Uterus (tissue), 4 donors: Measurements from ENCODE around the gene OCA2. TPM values are rescaled to one million over a fixed set of nuclear protein-coding genes. Genes with fewer than 3 reads are reported as not detected.

Experiments
- DNase-seq, 2 donors: peaks; one replicate each; pipeline ENCODE4 v3.0.0-alpha.2; 2019 to 2020
- H3K27ac ChIP-seq, 2 donors: fragments of 200-600 bp; sonication (generic); 1 replicate in 1 of 2; 2 replicates in 1 of 2; pipeline ENCODE4 v1.5.1; 2016 to 2018
- H3K27me3 ChIP-seq, 2 donors: fragments of 200-600 bp; sonication (generic); one replicate each; pipeline ENCODE4 v1.5.1; 2018 to 2019; ENCODE audit warnings: control low read depth in 1 of 2
- H3K36me3 ChIP-seq, 2 donors: fragments of 200-600 bp; sonication (generic); one replicate each; pipeline ENCODE4 v1.5.1; 2019; ENCODE audit warnings: control low read depth in 1 of 2
- H3K4me1 ChIP-seq, 2 donors: fragments of 200-600 bp; sonication (generic); one replicate each; pipeline ENCODE4 v1.5.1; 2018 to 2019; ENCODE audit warnings: control low read depth in 1 of 2
- H3K4me3 ChIP-seq, 2 donors: fragments of 200-600 bp; sonication (generic); 1 replicate in 1 of 2; 2 replicates in 1 of 2; pipeline ENCODE4 v1.5.1; 2018 to 2019; ENCODE audit warnings: mild to moderate bottlenecking in 1 of 2
- H3K9me3 ChIP-seq, 2 donors: fragments of 200-600 bp; sonication (generic); one replicate each; pipeline ENCODE4 v1.5.1; 2019; ENCODE audit warnings: control low read depth in 1 of 2
- CTCF ChIP-seq, 4 experiments: fragments of 200-600 bp in 2 of 4; fragments of 450-650 bp in 2 of 4; sonication (generic) in 2 of 4; IDR thresholded peaks; one replicate each; pipeline ENCODE4 v1.5.1; 2016 to 2019; ENCODE audit warnings: antibody characterized with exemption in 4 of 4, mild to moderate bottlenecking in 2 of 4, moderate library complexity in 1 of 4
- POLR2A ChIP-seq, 2 donors: fragments of 450-650 bp; IDR thresholded peaks; one replicate each; pipeline ENCODE4 v1.6.1; 2016; ENCODE audit warnings: antibody characterized with exemption in 2 of 2, mild to moderate bottlenecking in 1 of 2, moderate library complexity in 1 of 2
- intact Hi-C: fragments of 100-400 bp; cut with DNase I; formaldehyde crosslinking; loops from one replicate; pipeline ENCODE4 v1.15.1; 2023; ENCODE audit warnings: low total_unique reads
- total RNA-seq, 4 donors: library from RNA; depleted of rRNA in 3 of 4; stranded (reverse); fragments of >200 nt in 3 of 4; gene quantifications; one replicate each; pipeline versions ENCODE4 v1.1.0 to v1.2.4, GENCODE V29; 2014 to 2023
- donor health status: DM: yes; HTN: yes; CAD: no.

The OCA2 gene
- total RNA-seq, 4 donors from 2014 or later, result 0.55 to 4.6 TPM; not detected in 2

GRCh38 chr15:27863000-27863399, 236.1 kb downstream of the OCA2 start:
- no peak for DNase-seq
- intact Hi-C loops, result no loop called here
- TF ChIP-seq CTCF (IDR thresholded peaks at IDR 0.05) (no peak), POLR2A (IDR thresholded peaks at IDR 0.05) (no peak)
- Histone ChIP-seq H3K4me3 (no peak overlapping the region), H3K36me3 (no peaks in the 10 kb centered on the region), H3K9me3 (no peaks in the 10 kb centered on the region), H3K27me3 (no peaks in the 10 kb centered on the region), H3K4me1 (no peaks in the 10 kb centered on the region), H3K27ac (no peak overlapping the region)

GRCh38 chr15:27861171-27861570, 237.9 kb downstream of the OCA2 start:
- no peaks in the 10 kb centered on the region for H3K9me3 ChIP-seq
- intact Hi-C loops, result no loop called here
- H3K27ac ChIP-seq, result no peak overlapping the region
- DNase-seq, result no peak
- no peak for TF ChIP-seq CTCF (IDR thresholded peaks at IDR 0.05)
- no peak for TF ChIP-seq POLR2A (IDR thresholded peaks at IDR 0.05)
- no peaks in the 10 kb centered on the region for H3K27me3 ChIP-seq
- H3K4me1 ChIP-seq, result no peaks in the 10 kb centered on the region
- H3K36me3 ChIP-seq, result no peaks in the 10 kb centered on the region
- no peak overlapping the region for H3K4me3 ChIP-seq

DNA sequence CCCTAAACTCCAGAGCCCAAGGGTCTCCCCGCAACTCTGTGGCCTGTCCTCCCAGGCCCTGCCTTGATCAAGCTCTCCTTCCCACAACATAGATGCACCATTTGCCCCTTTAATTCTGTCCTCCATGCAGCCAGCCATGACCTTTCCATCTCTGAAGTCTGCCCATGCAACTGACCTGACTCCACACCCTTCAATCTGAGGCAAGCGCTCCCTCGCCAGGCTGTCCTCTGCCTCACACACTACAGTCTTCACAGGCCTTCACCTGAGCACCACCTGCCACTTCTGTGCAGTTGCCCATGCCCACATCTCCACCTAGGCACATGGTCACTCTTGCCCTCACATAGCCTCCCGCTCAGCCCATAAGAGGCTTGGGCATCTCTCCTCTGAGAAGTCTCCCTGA, 244.0 kb downstream of the OCA2 start:
- TF ChIP-seq POLR2A (IDR thresholded peaks at IDR 0.05) (no peak), CTCF (IDR thresholded peaks at IDR 0.05) (no peak)
- no peak overlapping the region for H3K4me3 ChIP-seq
- H3K4me1 ChIP-seq, result no peaks in the 10 kb centered on the region
- no peaks in the 10 kb centered on the region for H3K36me3 ChIP-seq
- no peak for DNase-seq
- no peaks in the 10 kb centered on the region for H3K27me3 ChIP-seq
- intact Hi-C loops, result loop anchor here (10.0 kb wide), 1 partner anchor 60 kb away; no protein-coding TSS in a partner anchor
- no peak overlapping the region for H3K27ac ChIP-seq
- no peaks in the 10 kb centered on the region for H3K9me3 ChIP-seq

GRCh38 chr15:27854601-27855000, 244.5 kb downstream of the OCA2 start:
- TF ChIP-seq CTCF (IDR thresholded peaks at IDR 0.05) (no peak), POLR2A (IDR thresholded peaks at IDR 0.05) (no peak)
- no peaks in the 10 kb centered on the region for H3K9me3 ChIP-seq
- intact Hi-C loops, result loop anchor here (10.0 kb wide), 1 partner anchor 60 kb away; no protein-coding TSS in a partner anchor
- no peaks in the 10 kb centered on the region for H3K36me3 ChIP-seq
- no peak overlapping the region for H3K4me3 ChIP-seq
- no peak overlapping the region for H3K27ac ChIP-seq
- no peak for DNase-seq
- H3K27me3 ChIP-seq, result no peaks in the 10 kb centered on the region
- no peaks in the 10 kb centered on the region for H3K4me1 ChIP-seq

DNA sequence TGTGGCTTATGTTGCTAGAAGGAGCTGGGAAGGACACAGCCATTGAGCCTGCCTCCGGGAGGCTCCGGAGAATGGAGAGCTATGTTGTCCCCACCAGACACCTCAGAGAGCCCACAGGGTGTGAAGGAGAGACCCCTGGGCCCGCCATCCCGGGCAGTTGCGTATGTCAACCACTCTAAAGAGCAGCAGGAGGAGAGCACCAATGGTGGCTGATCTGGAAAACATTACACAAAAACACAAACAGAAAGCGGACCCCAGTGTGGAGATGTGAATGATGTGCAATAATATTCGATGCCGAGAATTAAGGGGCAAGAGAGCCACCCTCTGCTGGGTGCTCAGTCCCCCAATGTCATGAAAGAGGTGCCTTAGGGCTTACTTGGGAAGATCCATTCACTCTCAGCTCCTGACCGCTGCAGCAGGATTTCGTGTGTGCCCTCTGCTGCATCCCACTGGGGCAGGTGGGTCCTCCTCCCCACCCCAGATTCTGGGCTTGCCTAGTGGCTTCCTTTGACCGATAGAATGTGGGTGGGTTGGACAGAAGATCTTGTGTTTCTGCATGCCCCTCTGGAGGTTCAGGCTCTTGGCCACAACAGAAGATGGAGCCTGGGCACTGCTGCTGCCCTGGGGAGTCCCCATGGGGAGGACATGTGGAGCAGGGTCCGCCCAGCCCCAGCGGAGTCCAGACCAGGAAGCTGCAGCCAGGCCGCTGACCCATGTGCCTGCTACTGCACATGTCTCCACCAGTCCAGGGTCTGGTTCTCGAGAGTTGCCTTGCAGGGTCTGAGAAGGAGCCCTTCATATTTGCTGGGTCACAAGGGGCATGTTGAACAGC, 245.3 kb downstream of the OCA2 start:
- H3K4me1 ChIP-seq, result no peaks in the 10 kb centered on the region
- no peak overlapping the region for H3K4me3 ChIP-seq
- H3K9me3 ChIP-seq, result peaks cover 0 to 1% of the 10 kb centered on the region in 2 donors
- intact Hi-C loops, result loop anchor here (10.0 kb wide), 1 partner anchor 59 kb away; no protein-coding TSS in a partner anchor
- H3K27ac ChIP-seq, result no peak overlapping the region
- no peaks in the 10 kb centered on the region for H3K27me3 ChIP-seq
- H3K36me3 ChIP-seq, result no peaks in the 10 kb centered on the region
- DNase-seq, result no peak
- no peak for TF ChIP-seq CTCF (IDR thresholded peaks at IDR 0.05)
- no peak for TF ChIP-seq POLR2A (IDR thresholded peaks at IDR 0.05)
